Measurements from ENCODE around the gene EXO5. TPM values are rescaled to one million over a fixed set of nuclear protein-coding genes. Genes with fewer than 3 reads are reported as not detected.

Gene EXO5
- total RNA-seq, 2 experiments from 2014 or later = 15.4 to 15.9 TPM

DNA sequence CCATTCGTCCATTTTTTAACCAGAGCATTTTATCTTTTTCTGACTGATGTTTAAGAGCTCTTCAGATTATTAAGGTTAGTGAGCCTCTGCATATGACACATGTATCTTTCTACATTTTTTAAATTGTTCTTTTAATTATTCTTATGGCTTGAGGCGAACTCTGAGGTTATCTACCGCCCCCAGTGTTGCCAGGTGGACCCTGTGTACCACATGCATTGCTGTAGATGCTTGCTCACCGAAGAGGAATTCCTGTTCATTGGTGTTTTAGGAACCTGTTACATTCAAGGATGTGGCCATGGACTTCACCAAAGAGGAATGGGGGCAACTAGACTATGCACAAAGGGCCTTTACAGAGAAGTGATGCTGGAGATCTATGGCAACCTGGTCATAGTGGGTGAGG, 54.7 kb downstream of the EXO5 start:
- ATAC-seq = no peak
- Mint-ChIP-seq H3K36me3 (peaks cover 4% of the 10 kb centered on the region), H3K4me1 (peaks cover 6% of the 10 kb centered on the region), H3K9me3 (ENCODE audit: low read depth) (peaks cover 10% of the 10 kb centered on the region), H3K4me3 (no peak overlapping the region), H3K27ac (no peak overlapping the region), H3K27me3 (peaks cover 6% of the 10 kb centered on the region)
- CTCF ChIA-PET = no interaction called here
- DNase-seq = no peak

DNA sequence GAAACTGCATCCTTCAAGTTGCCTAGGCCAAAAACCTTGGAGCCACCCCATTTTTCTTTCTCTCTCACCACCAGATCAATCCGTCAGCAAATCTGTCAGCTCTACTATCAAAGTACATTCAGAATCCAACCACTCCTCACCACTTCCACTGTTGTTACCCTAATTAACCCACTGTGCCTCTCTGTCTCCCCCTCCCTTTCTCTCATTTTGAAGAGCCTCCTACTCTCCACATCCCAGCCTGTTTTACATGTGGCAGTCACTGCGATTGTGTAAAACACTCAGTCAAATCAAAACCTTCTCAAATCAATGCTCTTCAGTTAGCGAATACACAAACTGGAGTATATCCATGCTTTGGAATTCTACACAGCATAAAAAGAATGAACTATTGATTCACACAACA, 55.9 kb downstream of the EXO5 start:
- Mint-ChIP-seq H3K27me3 (peaks cover 6% of the 10 kb centered on the region), H3K4me3 (no peak overlapping the region)
- CTCF ChIA-PET = no interaction called here

GRCh38 chr1:40564913-40565312, 56.3 kb downstream of the EXO5 start:
- Mint-ChIP-seq H3K9me3 (ENCODE audit: low read depth) (peaks cover 10% of the 10 kb centered on the region), H3K36me3 (peaks cover 4% of the 10 kb centered on the region), H3K27ac (no peak overlapping the region), H3K4me3 (no peak overlapping the region), H3K4me1 (peaks cover 6% of the 10 kb centered on the region), H3K27me3 (peaks cover 6% of the 10 kb centered on the region)
- CTCF ChIA-PET = no interaction called here
- ATAC-seq (no peak), DNase-seq (no peak)

More for the DNA sequence above, 55.9 kb downstream of the EXO5 start:
- peaks cover 10% of the 10 kb centered on the region for H3K9me3 Mint-ChIP-seq (ENCODE audit: low read depth)
- no peak for DNase-seq
- peaks cover 6% of the 10 kb centered on the region for H3K4me1 Mint-ChIP-seq
- no peak overlapping the region for H3K27ac Mint-ChIP-seq
- peaks cover 4% of the 10 kb centered on the region for H3K36me3 Mint-ChIP-seq
- no peak for ATAC-seq

Other genes with a start within 250 kb of the EXO5 start
- 10 to 100 TPM in 1 of 2 experiments, 1 to 10 TPM in 1; 8.3 to 12.4 TPM for gene COL9A2, start 191.5 kb upstream of the EXO5 start, total RNA-seq
- 100 to 1,000 TPM; 116 to 145 TPM for gene SMAP2, start 135.0 kb upstream of the EXO5 start, total RNA-seq
- 1 to 10 TPM; 3.8 to 5.1 TPM for gene ZFP69B, start 58.3 kb upstream of the EXO5 start, total RNA-seq
- 1 to 10 TPM; 1.4 TPM for gene ZFP69, start 31.5 kb upstream of the EXO5 start, total RNA-seq
- 10 to 100 TPM in 1 of 2 experiments, 1 to 10 TPM in 1; 8.7 to 10.0 TPM for gene ZNF684, start 22.9 kb downstream of the EXO5 start, total RNA-seq
- gene RIMS3, start 156.9 kb downstream of the EXO5 start, total RNA-seq = 1 to 10 TPM; 2.1 to 5.3 TPM
- gene NFYC, start 182.9 kb downstream of the EXO5 start, total RNA-seq = 10 to 100 TPM; 71.1 to 91.2 TPM

Data from activated CD8-positive, alpha-beta memory T cell treated with anti-CD3 and anti-CD28 coated beads, Interleukin-2, amount 10 ng/mL, durations not matched to agents 7 days and 5 days (primary cell).